Measurements from ENCODE around the gene RAC3. TPM values are rescaled to one million over a fixed set of nuclear protein-coding genes. Genes with fewer than 3 reads are reported as not detected.
A peak's percentile ranks its signal among the peaks of the same experiment; 100 is the strongest.

Gene RAC3
- total RNA-seq, 2 experiments from 2014 or later, result 3.3 to 5.3 TPM

DNA sequence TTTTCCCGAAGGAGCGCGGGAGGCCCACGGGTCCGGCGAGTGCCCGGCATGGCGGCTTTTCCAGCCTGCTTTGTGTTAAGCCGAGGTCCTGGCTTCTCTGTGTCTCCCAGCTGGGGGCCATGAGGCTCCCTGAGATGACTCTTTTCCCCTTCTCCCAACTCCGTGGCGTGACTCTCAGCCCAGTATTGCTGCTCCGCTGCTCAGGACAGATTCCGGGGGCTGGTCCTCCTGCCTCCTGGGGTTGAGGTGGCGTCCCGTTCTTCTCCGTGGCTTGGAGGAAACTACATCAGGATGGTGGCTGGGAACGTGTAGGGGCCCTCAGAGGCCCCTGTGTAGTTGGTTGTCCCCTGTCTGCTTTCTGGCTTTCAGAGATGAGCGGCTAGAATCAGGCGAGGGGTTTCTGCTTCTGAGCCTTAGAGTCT, 21.2 kb downstream of the RAC3 start:
- DNase-seq (no peak), ATAC-seq (ENCODE audit: poor library complexity) (no peak)
- intact Hi-C loops (cut with DNase I, micrococcal nuclease), result loop anchor here in 1 of 2 experiments (5.0 kb wide), 1 partner anchor 45 kb away; the partner anchor contains the start of gene FASN
- Mint-ChIP-seq H3K27me3 (no peaks in the 10 kb centered on the region), H3K4me1 (ENCODE audit: low read depth) (peaks cover 10% of the 10 kb centered on the region), H3K4me3 (peak overlapping the region; percentile 80), H3K9me3 (no peaks in the 10 kb centered on the region), H3K27ac (peak overlapping the region; percentile 39), H3K36me3 (ENCODE audit: low read depth) (peaks cover 13% of the 10 kb centered on the region)
- Histone ChIP-seq H3K27me3 (ENCODE audit: control insufficient read depth in 1 of 2, insufficient read depth in 2 of 2, low read length in 2 of 2) (no peaks in the 10 kb centered on the region), H3K4me3 (ENCODE audit: low read length) (peak overlapping the region; percentile 75), H3K9me3 (ENCODE audit: control insufficient read depth in 1 of 2, insufficient read depth in 1 of 2, low read length in 2 of 2) (no peaks in the 10 kb centered on the region), H3K36me3 (ENCODE audit: insufficient read depth, low read length) (peaks cover 38% of the 10 kb centered on the region), H3K27ac (ENCODE audit: low read depth in 1 of 2, low read length in 2 of 2) (no peak overlapping the region), H3K4me1 (ENCODE audit: insufficient read depth, low read length) (peaks cover 41% of the 10 kb centered on the region)
- ChIA-PET POLR2A (interaction anchor here (1.0 to 4.1 kb wide), 4 partner anchors 12 to 74 kb away, joined by 3 to 16 read pairs (median 6); partner anchors contain the start of genes DCXR and DUS1L), CTCF (interaction anchor here (1.0 to 1.1 kb wide), 2 partner anchors 15 to 22 kb away, joined by 3 to 5 read pairs; partner anchors contain the start of gene DCXR)
- TF ChIP-seq, protein P1, sequence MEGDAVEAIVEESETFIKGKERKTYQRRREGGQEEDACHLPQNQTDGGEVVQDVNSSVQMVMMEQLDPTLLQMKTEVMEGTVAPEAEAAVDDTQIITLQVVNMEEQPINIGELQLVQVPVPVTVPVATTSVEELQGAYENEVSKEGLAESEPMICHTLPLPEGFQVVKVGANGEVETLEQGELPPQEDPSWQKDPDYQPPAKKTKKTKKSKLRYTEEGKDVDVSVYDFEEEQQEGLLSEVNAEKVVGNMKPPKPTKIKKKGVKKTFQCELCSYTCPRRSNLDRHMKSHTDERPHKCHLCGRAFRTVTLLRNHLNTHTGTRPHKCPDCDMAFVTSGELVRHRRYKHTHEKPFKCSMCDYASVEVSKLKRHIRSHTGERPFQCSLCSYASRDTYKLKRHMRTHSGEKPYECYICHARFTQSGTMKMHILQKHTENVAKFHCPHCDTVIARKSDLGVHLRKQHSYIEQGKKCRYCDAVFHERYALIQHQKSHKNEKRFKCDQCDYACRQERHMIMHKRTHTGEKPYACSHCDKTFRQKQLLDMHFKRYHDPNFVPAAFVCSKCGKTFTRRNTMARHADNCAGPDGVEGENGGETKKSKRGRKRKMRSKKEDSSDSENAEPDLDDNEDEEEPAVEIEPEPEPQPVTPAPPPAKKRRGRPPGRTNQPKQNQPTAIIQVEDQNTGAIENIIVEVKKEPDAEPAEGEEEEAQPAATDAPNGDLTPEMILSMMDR (IDR thresholded peaks at IDR 0.05), result no peak

DNA sequence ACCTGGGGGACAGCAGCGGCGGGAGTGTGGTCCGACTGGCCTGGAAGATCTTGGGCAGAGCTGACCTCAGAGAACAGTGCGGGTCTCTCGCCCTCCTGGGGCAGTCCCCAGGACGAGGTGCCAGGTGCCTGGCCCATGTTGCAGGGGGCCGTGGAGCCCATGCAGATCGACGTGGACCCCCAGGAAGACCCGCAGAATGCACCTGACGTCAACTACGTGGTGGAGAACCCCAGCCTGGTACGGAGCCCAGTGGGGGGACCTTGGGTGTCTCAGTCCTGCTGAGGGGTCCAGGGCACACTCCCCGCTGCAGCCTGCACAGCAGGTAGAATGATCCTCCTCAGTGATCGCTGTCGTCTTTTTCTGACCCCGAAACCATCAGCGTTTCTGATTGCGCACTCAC, 21.7 kb downstream of the RAC3 start:
- peak overlapping the region; percentile 39 for H3K27ac Mint-ChIP-seq
- H3K36me3 ChIP-seq (ENCODE audit: insufficient read depth, low read length), result peaks cover 43% of the 10 kb centered on the region
- ChIA-PET POLR2A (interaction anchor here (1.0 to 4.1 kb wide), 2 partner anchors 11 to 68 kb away, joined by 3 to 16 read pairs; partner anchors contain the start of gene DUS1L), CTCF (no interaction called here)
- intact Hi-C loops (cut with DNase I, micrococcal nuclease), result loop anchor here in 1 of 2 experiments (5.0 kb wide), 1 partner anchor 44 kb away; the partner anchor contains the start of gene FASN
- no peak overlapping the region for H3K27ac ChIP-seq (ENCODE audit: low read depth in 1 of 2, low read length in 2 of 2)
- H3K4me3 Mint-ChIP-seq, result peak overlapping the region; percentile 80
- no peaks in the 10 kb centered on the region for H3K27me3 ChIP-seq (ENCODE audit: control insufficient read depth in 1 of 2, insufficient read depth in 2 of 2, low read length in 2 of 2)
- no peak overlapping the region for H3K4me3 ChIP-seq (ENCODE audit: low read length)
- peaks cover 41% of the 10 kb centered on the region for H3K4me1 ChIP-seq (ENCODE audit: insufficient read depth, low read length)
- ATAC-seq (ENCODE audit: poor library complexity) (no peak), DNase-seq (no peak)
- H3K36me3 Mint-ChIP-seq (ENCODE audit: low read depth), result peaks cover 15% of the 10 kb centered on the region
- no peaks in the 10 kb centered on the region for H3K9me3 ChIP-seq (ENCODE audit: control insufficient read depth in 1 of 2, insufficient read depth in 1 of 2, low read length in 2 of 2)
- TF ChIP-seq, protein P1 (IDR thresholded peaks at IDR 0.05), result no peak
- no peaks in the 10 kb centered on the region for H3K27me3 Mint-ChIP-seq
- H3K4me1 Mint-ChIP-seq (ENCODE audit: low read depth), result peaks cover 8% of the 10 kb centered on the region
- no peaks in the 10 kb centered on the region for H3K9me3 Mint-ChIP-seq

DNA sequence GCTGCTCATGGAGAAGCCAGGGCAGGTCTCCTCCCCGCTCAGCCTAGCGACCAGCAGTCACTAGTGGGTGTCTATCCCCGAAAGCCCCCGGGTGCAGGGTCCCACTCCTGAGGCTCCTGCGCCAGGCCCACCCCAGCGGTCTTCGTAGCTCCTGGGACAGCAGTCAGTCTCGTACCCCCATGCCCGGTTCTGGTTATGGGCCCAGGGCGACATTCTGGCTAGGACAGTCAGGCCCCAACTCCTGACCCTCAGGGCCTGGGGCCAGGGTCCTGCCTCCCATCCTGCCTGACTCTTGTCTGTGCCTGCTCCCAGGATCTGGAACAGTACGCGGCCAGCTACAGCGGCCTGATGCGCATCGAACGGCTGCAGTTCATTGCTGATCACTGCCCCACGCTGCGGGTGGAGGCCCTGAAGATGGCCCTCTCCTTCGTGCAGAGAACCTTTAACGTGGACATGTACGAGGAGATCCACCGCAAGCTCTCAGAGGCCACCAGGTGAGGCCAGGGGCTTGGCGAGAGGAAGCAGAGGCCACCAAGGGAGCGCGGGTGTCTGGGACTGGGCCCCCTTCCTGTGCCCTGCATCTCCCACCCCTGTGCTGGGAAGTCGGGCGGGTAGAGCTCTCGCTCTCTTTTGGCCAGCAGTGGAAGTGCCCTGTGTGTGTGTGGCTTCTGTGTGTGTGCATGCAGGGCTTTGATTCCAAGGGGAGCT, 22.2 kb downstream of the RAC3 start:
- TF ChIP-seq, protein P1 (IDR thresholded peaks at IDR 0.05), result no peak
- Mint-ChIP-seq H3K9me3 (no peaks in the 10 kb centered on the region), H3K4me1 (ENCODE audit: low read depth) (peaks cover 8% of the 10 kb centered on the region), H3K36me3 (ENCODE audit: low read depth) (peaks cover 17% of the 10 kb centered on the region), H3K4me3 (peak overlapping the region; percentile 80), H3K27me3 (no peaks in the 10 kb centered on the region), H3K27ac (peak overlapping the region; percentile 39)
- DNase-seq (peak in 1 of 14 experiments; percentile 2), ATAC-seq (ENCODE audit: poor library complexity) (no peak)
- ChIA-PET POLR2A (interaction anchor here (1.0 to 4.1 kb wide), 2 partner anchors 11 to 67 kb away, joined by 3 to 16 read pairs; partner anchors contain the start of gene DUS1L), CTCF (no interaction called here)
- Histone ChIP-seq H3K4me1 (ENCODE audit: insufficient read depth, low read length) (peaks cover 41% of the 10 kb centered on the region), H3K27ac (ENCODE audit: low read depth in 1 of 2, low read length in 2 of 2) (no peak overlapping the region), H3K9me3 (ENCODE audit: control insufficient read depth in 1 of 2, insufficient read depth in 1 of 2, low read length in 2 of 2) (no peaks in the 10 kb centered on the region), H3K36me3 (ENCODE audit: insufficient read depth, low read length) (peaks cover 48% of the 10 kb centered on the region), H3K27me3 (ENCODE audit: control insufficient read depth in 1 of 2, insufficient read depth in 2 of 2, low read length in 2 of 2) (no peaks in the 10 kb centered on the region), H3K4me3 (ENCODE audit: low read length) (no peak overlapping the region)
- intact Hi-C loops (cut with DNase I, micrococcal nuclease), result loop anchor here in 1 of 2 experiments (5.0 kb wide), 1 partner anchor 44 kb away; the partner anchor contains the start of gene FASN

Measured in CD4-positive, alpha-beta T cell (primary cell).